ENCODE results near the gene CALB2.

GRCh38 chr16:71399801-71400563 is 41.5 kb downstream of the CALB2 start:
- no peak for TF ChIP-seq POLR2A (IDR thresholded peaks at IDR 0.05; ENCODE audit: low read depth, low read length)
- no peak for TF ChIP-seq POLR2AphosphoS5 (IDR thresholded peaks at IDR 0.05; ENCODE audit: low read depth, low read length)

Data from GM12892 (cell line).